CD4-positive, alpha-beta T cell (primary cell): ENCODE data around the gene HTT-AS. TPM values are rescaled to one million over a fixed set of nuclear protein-coding genes. Genes with fewer than 3 reads are reported as not detected.
A peak's percentile ranks its signal among the peaks of the same experiment; 100 is the strongest.

Source experiments
- ATAC-seq: fragments of 200-7000 bp; cut with Tn5 transposase; one replicate; pipeline ENCODE4 v1.10.0; 2022; ENCODE audit warnings: mild to moderate bottlenecking; ENCODE audit not compliant: poor library complexity
- CTCF ChIA-PET: fragments of 350-600 bp; sonication (Branson Sonifier 250); formaldehyde crosslinking; loops from one replicate; lab custom pipeline; 2021; ENCODE audit warnings: antibody characterized with exemption, inconsistent platforms; lab: Charles Lee
- POLR2A ChIA-PET: fragments of 350-600 bp; sonication (Branson Sonifier 250); formaldehyde crosslinking; loops from one replicate; lab custom pipeline; 2021; ENCODE audit warnings: antibody characterized with exemption, inconsistent platforms; lab: Charles Lee
- DNase-seq, 14 experiments: peaks; one replicate each; pipeline ENCODE4 v3.0.0-alpha.2; 2013 to 2020; ENCODE audit warnings: mixed read lengths in 2 of 14
- H3K27ac ChIP-seq, 2 donors: one replicate each; pipeline versions ENCODE4 v1.5.1 to v1.7.0; 2013; ENCODE audit warnings: low read length in 2 of 2, low read depth in 1 of 2, mild to moderate bottlenecking in 1 of 2
- H3K27me3 ChIP-seq, 2 experiments: 1 replicate in 1 of 2; 2 replicates in 1 of 2; pipeline versions ENCODE4 v1.6.1 to v1.7.0; 2013; ENCODE audit warnings: low read length in 2 of 2, control low read depth in 1 of 2, mild to moderate bottlenecking in 1 of 2, moderate library complexity in 1 of 2; ENCODE audit not compliant: insufficient read depth in 2 of 2, control insufficient read depth in 1 of 2
- H3K36me3 ChIP-seq: one replicate; pipeline ENCODE4 v1.6.1; 2013; ENCODE audit warnings: low read length, control low read depth; ENCODE audit not compliant: insufficient read depth
- H3K4me1 ChIP-seq: one replicate; pipeline ENCODE4 v1.6.1; 2013; ENCODE audit warnings: low read length, control low read depth; ENCODE audit not compliant: insufficient read depth
- H3K4me3 ChIP-seq: one replicate; pipeline ENCODE4 v1.5.1; 2013; ENCODE audit warnings: mild to moderate bottlenecking, low read length, moderate library complexity
- H3K9me3 ChIP-seq, 2 experiments: 1 replicate in 1 of 2; 2 replicates in 1 of 2; pipeline versions ENCODE4 v1.6.1 to v1.7.0; 2013; ENCODE audit warnings: low read length in 2 of 2, mild to moderate bottlenecking in 2 of 2, control low read depth in 1 of 2, moderate library complexity in 1 of 2; ENCODE audit not compliant: control insufficient read depth in 1 of 2, insufficient read depth in 1 of 2
- H3K27ac Mint-ChIP-seq: one replicate; pipeline ENCODE4 v1.8.0; 2020; ENCODE audit warnings: mixed read lengths
- H3K27me3 Mint-ChIP-seq: one replicate; pipeline ENCODE4 v1.8.0; 2021; ENCODE audit warnings: mixed read lengths
- H3K36me3 Mint-ChIP-seq: one replicate; pipeline ENCODE4 v1.8.0; 2021; ENCODE audit warnings: low read depth, mixed read lengths
- H3K4me1 Mint-ChIP-seq: one replicate; pipeline ENCODE4 v1.8.0; 2021; ENCODE audit warnings: low read depth, mixed read lengths
- H3K4me3 Mint-ChIP-seq: one replicate; pipeline ENCODE4 v1.8.0; 2020; ENCODE audit warnings: mild to moderate bottlenecking, mixed read lengths
- H3K9me3 Mint-ChIP-seq: one replicate; pipeline ENCODE4 v1.8.0; 2020; ENCODE audit warnings: mixed read lengths
- CTCF ChIP-seq: fragments of 200-600 bp; IDR thresholded peaks from one replicate; pipeline ENCODE4 v1.8.0; 2022; ENCODE audit warnings: antibody characterized with exemption, mild to moderate bottlenecking
- intact Hi-C, 2 experiments: fragments of 100-400 bp; cut with DNase I in 1 of 2; cut with micrococcal nuclease in 1 of 2; formaldehyde crosslinking; loops; one replicate each; pipeline versions ENCODE4 v1.15.1 to v1.9.0; 2023 to 2025; cut with DNase I, micrococcal nuclease
- polyA plus RNA-seq, 2 donors: library from polyadenylated mRNA; unstranded; fragments of 120-200 nt; gene quantifications; one replicate each; pipeline ENCODE4 v1.2.1, GENCODE V29; 2013
- total RNA-seq, 174 experiments: library from RNA in 2 of 174; stranded (reverse) in 2 of 174; gene quantifications; one replicate each; pipeline ENCODE4 v1.2.3 and lab custom pipeline; 2021 to 2026

Gene HTT-AS
- not detected for total RNA-seq
- polyA plus RNA-seq (2013, experiment 1 of 2): not detected
- not detected for polyA plus RNA-seq (2013, experiment 2 of 2)
- total RNA-seq (lab: John Stamatoyannopoulos, UW): 0 to 0.27 (median 0) reads per million in 172 experiments

- Histone ChIP-seq H3K27ac (peak within 1 kb of the TSS; percentile 72 to 87), H3K36me3 (no peaks in the 10 kb centered on the region), H3K27me3 (no peaks in the 10 kb centered on the region), H3K9me3 (no peaks in the 10 kb centered on the region), H3K4me1 (peaks cover 23% of the 10 kb centered on the region), H3K4me3 (peak within 1 kb of the TSS; percentile 80)
- H3K36me3 Mint-ChIP-seq: no peaks in the 10 kb centered on the region
- peak within 1 kb of the TSS; percentile 86 for H3K27ac Mint-ChIP-seq
- peak within 1 kb of the TSS; percentile 92 for H3K4me3 Mint-ChIP-seq
- CTCF ChIA-PET: interaction anchor here (1.2 to 1.4 kb wide), 2 partner anchors 33 to 661 kb away, joined by 3 read pairs; no protein-coding TSS in a partner anchor
- no peaks in the 10 kb centered on the region for H3K27me3 Mint-ChIP-seq
- intact Hi-C loops: loop anchor here (2.0 to 10.0 kb wide), 10 partner anchors 27 to 1489 kb away; partner anchors contain the start of genes FAM193A (in 1 of the 2), GRK4 (in 1 of the 2), HAUS3 (in 1 of the 2) and LETM1 (in 1 of the 2)
- TF ChIP-seq CTCF: no peak
- DNase-seq (peak; percentile 93 to 99 (median 98)), ATAC-seq (peak; percentile 84)
- POLR2A ChIA-PET: interaction anchor here (1.0 to 4.1 kb wide), 5 partner anchors 30 to 319 kb away, joined by 3 to 18 read pairs (median 6); partner anchors contain the start of genes GRK4 and NOP14
- H3K4me1 Mint-ChIP-seq: peaks cover 26% of the 10 kb centered on the region
- H3K9me3 Mint-ChIP-seq: no peaks in the 10 kb centered on the region
Measured at GRCh38 chr4:3074078-3074845, at the start of gene HTT-AS, which contains the start of gene HTT. TSS of gene HTT-AS (minus strand) at chr4:3074538. TSS of gene HTT (plus strand) at chr4:3074681. CDS start at chr4:3074826, 145 bp downstream.

GRCh38 chr4:3123181-3123671 lies 48.9 kb upstream of the HTT-AS start:
- Histone ChIP-seq H3K36me3 (peaks cover 66% of the 10 kb centered on the region), H3K4me1 (peaks cover 6% of the 10 kb centered on the region), H3K9me3 (no peaks in the 10 kb centered on the region), H3K27ac (no peak overlapping the region), H3K27me3 (no peaks in the 10 kb centered on the region), H3K4me3 (no peak overlapping the region)
- intact Hi-C loops: no loop called here
- ChIA-PET POLR2A (no interaction called here), CTCF (interaction anchor here (0.6 to 3.3 kb wide), 2 partner anchors 16 to 282 kb away, joined by 3 to 9 read pairs; no protein-coding TSS in a partner anchor)
- DNase-seq (no peak), ATAC-seq (no peak)
- no peak for TF ChIP-seq CTCF
- H3K36me3 Mint-ChIP-seq: peaks cover 81% of the 10 kb centered on the region
- H3K4me3 Mint-ChIP-seq: no peak overlapping the region
- peaks cover 14% of the 10 kb centered on the region for H3K4me1 Mint-ChIP-seq
- H3K27ac Mint-ChIP-seq: no peak overlapping the region
- no peaks in the 10 kb centered on the region for H3K9me3 Mint-ChIP-seq
- no peaks in the 10 kb centered on the region for H3K27me3 Mint-ChIP-seq

- DNase-seq (peak in 1 of 14 experiments; percentile 10), ATAC-seq (no peak)
- peak overlapping the region; percentile 46 for H3K4me3 Mint-ChIP-seq
- H3K4me3 ChIP-seq: no peak overlapping the region
- no peaks in the 10 kb centered on the region for H3K9me3 ChIP-seq
- no peak overlapping the region for H3K27ac ChIP-seq
- H3K4me1 ChIP-seq: peaks cover 6% of the 10 kb centered on the region
- peak overlapping the region; percentile 73 for H3K27ac Mint-ChIP-seq
- intact Hi-C loops: no loop called here
- H3K9me3 Mint-ChIP-seq: no peaks in the 10 kb centered on the region
- H3K36me3 ChIP-seq: peaks cover 62% of the 10 kb centered on the region
- CTCF ChIA-PET: interaction anchor here (3.3 kb wide), 1 partner anchor 15 kb away, joined by 9 read pairs; no protein-coding TSS in a partner anchor
- no peaks in the 10 kb centered on the region for H3K27me3 Mint-ChIP-seq
- peaks cover 14% of the 10 kb centered on the region for H3K4me1 Mint-ChIP-seq
- TF ChIP-seq CTCF: no peak
- peaks cover 84% of the 10 kb centered on the region for H3K36me3 Mint-ChIP-seq
- POLR2A ChIA-PET: no interaction called here
- H3K27me3 ChIP-seq: no peaks in the 10 kb centered on the region
Measured at GRCh38 chr4:3122081-3122563, 47.8 kb upstream of the HTT-AS start.
